ENCODE measurements around the gene MTPN.

Gene MTPN

DNA sequence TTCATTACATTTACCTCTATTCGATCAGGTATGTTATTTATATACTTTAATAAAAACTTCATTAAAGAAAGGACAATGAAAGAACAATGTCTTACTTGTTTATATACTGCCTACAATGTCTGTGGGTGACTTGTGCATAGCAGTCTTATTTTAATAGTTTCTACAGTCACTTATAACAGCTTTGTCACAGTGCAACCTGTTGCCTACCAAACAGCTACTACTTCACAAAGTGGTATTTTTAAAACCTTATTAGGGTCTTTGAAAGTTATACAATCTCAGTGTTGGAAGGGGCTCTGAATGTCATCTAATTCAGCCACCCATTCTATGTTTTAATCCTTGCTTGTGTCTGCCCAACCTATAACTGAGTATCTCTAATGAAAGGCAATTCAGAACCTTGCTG, 19.0 kb downstream of the MTPN start:
- DNase-seq (ENCODE audit: low read depth in 2 of 3, low spot score in 2 of 3), result no peak

DNA sequence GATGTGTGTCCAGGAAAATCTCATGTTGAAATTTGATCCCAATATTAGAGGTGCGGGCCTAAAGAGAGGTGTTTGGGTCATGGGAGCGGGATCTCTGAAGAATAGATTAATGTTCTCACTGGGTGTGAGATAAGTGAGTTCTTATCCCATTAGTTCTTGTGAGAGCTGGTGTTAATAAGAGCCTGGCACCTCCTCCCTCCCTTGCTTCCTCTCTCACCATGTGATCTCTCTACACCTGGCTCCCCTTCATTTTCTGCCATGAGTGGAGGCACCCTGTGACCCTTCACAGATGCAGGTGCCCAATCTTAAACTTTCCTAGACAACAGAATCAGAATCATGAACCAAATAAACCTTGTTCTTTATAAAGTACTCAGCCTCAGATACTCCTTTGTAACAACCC, 19.5 kb downstream of the MTPN start:
- DNase-seq (ENCODE audit: low read depth in 2 of 3, low spot score in 2 of 3), result no peak

DNA sequence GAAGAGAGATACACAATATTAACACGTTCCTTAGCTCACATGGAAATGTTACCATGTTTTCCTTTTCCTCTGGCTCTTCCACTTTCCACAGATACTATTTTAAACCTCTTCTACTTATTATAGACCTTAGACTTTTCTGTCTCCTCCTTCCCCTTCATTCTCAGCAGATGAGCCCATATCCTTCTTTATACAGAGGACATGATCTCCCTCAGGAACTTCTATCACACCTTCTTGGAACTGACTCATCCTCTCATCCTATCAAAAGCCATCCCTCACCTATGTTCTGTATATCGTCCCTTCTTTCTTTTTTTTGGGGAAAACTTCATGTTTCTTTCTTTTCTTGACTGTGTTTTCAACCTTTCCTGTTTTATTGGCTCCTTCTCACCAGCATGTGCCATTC, 20.8 kb downstream of the MTPN start:
- no peak for DNase-seq (ENCODE audit: low read depth in 2 of 3, low spot score in 2 of 3)

DNA sequence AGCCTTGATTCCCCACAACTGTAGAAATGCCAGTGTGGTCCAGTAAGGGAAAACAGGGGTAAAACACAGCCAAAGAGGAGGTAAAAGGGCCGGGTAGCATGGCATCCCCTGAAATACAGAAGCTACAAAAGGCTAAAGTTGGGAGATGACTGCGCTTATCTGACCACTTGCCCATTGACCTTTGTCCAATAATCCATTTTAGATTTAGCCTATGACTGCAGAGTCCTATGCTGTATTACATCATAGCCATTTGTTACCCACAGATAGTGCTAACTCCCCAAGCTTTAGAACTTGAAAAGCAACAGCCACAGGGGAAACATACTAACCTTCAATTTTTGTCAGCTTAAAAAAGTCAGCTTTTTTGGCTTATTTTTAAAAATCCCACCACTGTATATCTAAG, 26.2 kb downstream of the MTPN start:
- no peak for DNase-seq (ENCODE audit: low read depth in 2 of 3, low spot score in 2 of 3)

DNA sequence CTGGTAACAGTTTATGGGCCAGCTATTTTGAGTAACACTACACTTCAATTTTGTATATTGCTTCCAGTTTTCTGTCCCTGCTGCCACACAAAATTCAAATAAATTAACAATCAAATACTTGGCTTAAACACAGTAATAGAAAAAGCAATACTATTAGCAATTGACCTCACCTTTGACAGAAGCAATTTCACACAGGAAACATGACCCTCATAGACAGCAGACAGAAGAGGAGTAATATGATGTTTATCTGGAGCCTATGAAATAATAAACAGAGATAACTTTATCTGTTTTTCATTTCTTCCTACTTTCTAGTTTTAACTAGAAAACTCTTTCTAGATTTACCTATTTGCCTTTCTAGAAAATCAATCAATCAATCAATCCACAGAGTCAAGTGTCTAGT, 26.7 kb downstream of the MTPN start:
- no peak for DNase-seq (ENCODE audit: low read depth in 2 of 3, low spot score in 2 of 3)

DNA sequence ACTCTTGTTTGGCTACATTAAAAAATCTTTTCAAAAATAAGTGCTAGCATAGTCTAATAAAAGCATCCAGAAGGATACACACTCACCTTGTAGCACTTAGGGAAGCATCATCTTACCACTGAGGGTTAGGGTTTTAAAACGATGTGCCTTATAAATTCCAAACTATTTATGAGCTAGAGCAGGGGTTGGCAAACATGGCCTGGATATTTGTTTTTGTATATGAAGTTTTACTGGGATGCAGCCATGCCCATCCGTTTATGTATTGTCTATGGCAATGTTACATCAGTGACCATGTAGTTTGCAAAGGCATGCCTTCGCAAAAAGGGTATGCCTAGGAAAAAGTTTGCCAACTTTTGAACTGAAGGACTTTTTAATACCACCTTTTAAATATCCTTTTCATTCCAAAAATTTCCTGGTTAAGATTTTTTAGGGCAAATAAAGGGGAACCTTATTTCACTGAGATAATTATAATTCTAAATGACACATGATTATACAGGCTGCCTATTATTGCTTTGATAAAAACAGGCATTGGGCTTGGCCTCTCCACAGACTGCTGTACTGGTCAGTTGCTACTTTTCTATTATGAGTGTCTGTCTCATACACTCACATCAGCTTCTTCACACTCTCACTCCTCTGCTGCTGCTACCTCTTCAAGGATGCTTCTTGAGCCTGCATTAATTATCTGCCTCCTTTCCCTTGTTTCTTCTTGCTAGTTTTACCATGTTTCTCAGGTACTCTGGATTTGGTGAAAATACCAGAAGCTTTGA, 30.7 kb downstream of the MTPN start:
- DNase-seq (ENCODE audit: low read depth in 2 of 3, low spot score in 2 of 3), result no peak

- no peak for DNase-seq (ENCODE audit: low read depth in 2 of 3, low spot score in 2 of 3)
These were observed 32.4 kb downstream of the MTPN start for GRCh38 chr7:135944753-135945152.

DNA sequence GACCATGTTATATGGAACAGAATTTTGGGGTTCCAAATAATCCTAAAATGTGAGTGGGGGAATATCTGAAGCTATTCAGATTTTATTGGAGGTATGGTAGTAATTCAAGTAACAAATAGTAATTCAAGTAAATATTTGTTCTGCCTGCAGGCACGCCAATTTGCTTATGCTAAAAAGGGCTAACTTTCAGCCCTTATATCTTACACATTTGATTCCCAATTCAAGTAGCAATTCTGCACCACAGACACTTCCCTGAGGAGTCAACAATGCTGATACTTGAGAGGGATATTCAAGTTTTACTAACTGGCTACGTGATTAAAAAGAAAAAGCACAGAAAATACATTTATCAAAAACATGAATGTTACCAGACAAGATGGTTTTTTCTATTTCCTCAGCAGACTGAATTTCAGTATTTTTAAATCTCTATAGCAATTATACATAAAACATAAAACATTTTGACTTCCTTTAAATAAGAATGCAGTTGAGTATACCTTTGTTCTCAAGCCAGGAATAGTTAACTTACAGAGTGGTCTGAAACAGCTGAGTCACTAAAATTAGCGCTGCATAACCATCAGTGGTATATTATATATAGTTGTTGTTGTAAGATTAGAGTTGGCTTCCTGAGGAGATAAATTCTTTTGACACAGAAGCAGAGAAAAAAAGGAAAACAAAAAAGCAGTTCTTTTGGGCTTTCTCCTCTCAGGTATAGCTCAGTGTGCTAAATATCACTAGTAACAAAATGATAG, 33.9 kb downstream of the MTPN start:
- no peak for DNase-seq (ENCODE audit: low read depth in 2 of 3, low spot score in 2 of 3)

DNA sequence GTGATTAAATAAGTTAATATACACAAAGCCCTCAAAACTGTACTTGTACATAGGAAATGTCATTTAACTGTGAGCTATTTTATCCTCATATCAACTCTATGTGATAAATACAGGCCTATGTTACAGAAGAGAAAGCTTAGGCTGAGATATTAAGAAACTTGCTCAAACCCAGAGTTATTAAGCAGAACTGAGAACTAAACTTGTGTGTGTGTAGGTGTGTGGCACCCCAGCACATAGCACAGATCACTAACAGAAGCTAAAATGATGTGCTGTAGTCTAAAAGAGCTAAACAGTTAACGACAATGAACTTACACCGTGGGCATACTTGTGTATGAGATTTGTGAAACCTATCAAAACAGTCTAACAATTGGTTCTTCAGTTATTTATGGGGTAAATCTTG, 34.5 kb downstream of the MTPN start:
- DNase-seq (ENCODE audit: low read depth in 2 of 3, low spot score in 2 of 3), result no peak

DNA sequence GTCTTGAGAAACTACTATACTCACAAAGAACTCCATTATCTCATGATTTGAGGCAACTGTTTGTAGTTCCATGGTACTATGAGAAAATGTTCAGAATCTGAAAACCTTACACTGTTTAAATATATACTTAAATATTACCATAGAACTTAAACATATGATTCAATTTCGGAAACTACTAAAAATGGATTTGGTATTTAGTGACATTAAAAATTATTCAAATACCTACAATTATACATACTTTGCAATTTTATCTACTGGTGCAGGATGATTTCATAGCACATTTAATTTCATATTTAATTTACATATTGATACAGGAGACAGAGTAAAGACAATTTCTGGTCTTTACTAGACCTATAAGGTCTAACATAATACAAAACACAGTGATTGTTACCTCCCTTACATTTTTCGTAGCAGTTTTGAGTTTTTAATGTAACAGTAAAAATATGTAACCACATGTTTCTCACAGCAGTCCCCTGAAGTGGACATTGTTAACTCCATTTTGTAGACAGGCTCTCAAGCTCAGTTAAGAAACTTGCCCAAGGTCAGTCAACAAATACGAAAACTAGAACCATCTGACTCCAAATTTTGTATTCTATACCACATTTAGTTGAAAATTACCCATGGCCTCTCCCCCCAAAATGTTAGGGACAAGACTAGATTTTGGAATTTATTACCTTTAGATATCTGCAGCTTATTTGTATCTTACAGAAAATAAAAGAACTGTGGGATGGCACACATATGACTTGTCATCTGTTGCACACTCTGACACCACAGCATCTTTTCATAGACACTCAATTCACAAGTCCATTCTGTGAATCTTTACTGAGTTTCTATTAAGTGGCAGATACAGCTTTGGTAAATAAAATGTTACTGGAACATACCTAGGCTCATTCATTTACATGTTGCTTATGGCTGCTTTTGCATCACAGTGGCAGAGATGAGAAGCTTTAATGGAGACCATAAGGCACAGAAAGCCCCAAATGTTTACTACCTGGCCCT, 36.8 kb downstream of the MTPN start:
- DNase-seq (ENCODE audit: low read depth in 2 of 3, low spot score in 2 of 3), result no peak

- no peak for DNase-seq (ENCODE audit: low read depth in 2 of 3, low spot score in 2 of 3)
These were observed 37.8 kb downstream of the MTPN start for GRCh38 chr7:135939261-135939812.

- DNase-seq (ENCODE audit: low read depth in 2 of 3, low spot score in 2 of 3), result no peak
These were observed 38.6 kb downstream of the MTPN start for GRCh38 chr7:135938563-135938962.

GRCh38 chr7:135938086-135938485, 39.1 kb downstream of the MTPN start:
- no peak for DNase-seq (ENCODE audit: low read depth in 2 of 3, low spot score in 2 of 3)

DNA sequence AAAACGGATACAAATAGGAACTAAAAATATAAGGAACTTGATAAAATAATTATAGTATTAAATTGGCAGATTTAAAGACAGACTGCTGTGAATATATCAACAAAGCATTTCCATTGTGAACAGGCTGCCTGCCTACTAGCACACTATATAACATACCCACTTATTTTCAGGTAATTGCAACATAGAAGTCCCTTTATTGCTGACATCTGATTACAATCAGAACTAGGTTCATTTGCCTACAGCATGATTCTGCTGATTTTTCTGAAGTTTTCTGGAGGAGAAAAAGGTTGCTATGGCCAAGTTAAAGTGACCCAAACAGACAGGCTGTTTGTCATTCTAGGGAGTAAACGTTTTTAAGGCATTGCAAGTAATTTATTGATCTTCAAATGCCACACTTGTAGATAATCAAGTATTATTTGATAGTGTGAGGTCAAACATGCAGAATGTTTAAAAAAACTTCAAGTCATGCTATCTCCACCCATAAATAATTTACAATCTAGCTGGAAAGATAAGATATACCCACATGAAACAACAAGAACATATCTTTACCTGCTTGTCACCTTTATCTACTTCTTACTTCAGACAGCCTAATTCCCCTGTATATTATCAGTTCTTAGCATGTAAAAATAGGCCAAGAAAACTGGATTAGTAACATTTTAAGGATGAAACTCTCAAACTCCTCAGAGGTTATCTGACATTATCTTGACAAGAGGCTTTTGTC, 40.5 kb downstream of the MTPN start:
- no peak for DNase-seq (ENCODE audit: low read depth in 2 of 3, low spot score in 2 of 3)

- DNase-seq (ENCODE audit: low read depth in 2 of 3, low spot score in 2 of 3), result no peak
These were observed 42.5 kb downstream of the MTPN start for GRCh38 chr7:135934651-135935050.

DNA sequence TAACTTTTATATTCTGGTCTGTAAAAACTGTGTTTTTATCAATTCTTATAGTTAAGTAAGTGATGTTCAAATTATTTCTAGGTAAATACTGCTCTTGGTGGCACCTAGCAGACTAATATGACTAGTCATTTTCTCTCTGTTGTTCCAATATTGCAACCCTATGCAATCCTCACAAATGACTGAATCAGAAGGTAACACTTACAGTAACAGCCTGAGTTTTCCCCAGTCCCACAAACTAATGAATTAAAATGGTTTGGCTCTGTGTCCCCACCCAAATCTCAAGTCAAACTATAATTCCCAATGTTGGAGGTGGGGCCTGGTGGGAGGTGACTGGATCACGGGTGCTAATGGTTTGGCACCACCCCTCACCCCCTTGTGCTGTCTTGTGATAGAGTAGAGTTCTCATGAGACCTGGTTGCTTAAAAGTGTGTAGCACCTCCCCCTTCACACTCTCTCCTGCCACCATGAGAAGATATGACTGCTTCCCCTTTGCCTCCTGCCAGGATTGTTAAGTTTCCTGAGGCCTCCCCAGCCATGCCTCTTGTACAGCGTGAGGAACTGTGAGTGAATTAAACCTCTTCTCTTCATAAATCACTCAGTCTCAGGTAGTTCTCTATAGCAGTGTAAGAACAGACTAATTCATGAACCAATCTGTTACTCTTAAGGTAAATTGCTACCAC, 43.5 kb downstream of the MTPN start:
- DNase-seq (ENCODE audit: low read depth in 2 of 3, low spot score in 2 of 3), result no peak

DNA sequence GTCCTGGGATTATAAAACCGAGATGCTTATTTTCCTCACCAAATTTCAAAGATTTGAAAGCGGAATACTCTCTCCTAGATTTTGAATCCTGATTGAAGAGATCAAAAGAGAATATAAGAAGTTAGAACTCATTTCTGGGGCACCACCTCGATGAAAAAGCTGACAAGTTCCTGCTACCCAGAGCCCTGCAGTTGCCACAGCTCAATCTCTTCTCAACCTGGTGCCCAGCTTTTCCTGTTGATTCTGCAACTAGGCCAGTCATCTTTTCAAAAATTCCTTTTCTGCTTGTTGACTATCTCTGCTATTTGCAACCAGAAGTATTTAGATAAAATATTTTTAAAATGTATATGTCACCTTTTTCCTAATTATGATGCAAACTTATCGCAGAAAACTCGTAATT, 45.0 kb downstream of the MTPN start:
- DNase-seq (ENCODE audit: low read depth in 2 of 3, low spot score in 2 of 3), result no peak

- DNase-seq (ENCODE audit: low read depth in 2 of 3, low spot score in 2 of 3), result no peak
These were observed 46.3 kb downstream of the MTPN start for GRCh38 chr7:135930565-135931461.

DNA sequence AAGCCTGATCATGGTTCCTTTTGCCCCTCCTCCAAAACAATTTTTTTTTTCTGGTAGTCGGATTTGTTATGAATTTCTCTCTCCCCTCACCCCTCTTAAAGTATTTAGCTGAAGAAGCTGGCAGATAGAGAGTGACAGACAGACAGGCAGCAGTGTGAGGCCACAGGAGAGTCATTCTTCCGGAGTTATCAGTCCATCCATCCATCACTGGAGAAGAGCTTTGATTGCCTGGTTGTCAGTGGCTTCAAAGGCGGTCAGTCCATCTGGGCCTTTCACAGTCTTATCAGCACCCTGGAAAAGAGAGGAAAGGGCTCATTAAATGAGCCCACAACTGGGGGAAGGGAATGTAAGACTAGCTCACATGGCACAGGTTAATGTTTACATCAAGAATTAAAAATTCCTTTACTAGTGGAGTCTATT, 47.4 kb downstream of the MTPN start:
- DNase-seq (ENCODE audit: low read depth in 2 of 3, low spot score in 2 of 3), result no peak

Data from activated CD8-positive, alpha-beta memory T cell treated with anti-CD3 and anti-CD28 coated beads for 48 hours (primary cell).